Activated B cell treated with CpG ODN at 0.5 μM for 24 hours (primary cell): ENCODE data around the gene PTPRCAP. TPM values are rescaled to one million over a fixed set of nuclear protein-coding genes. Genes with fewer than 3 reads are reported as not detected.
A peak's percentile ranks its signal among the peaks of the same experiment; 100 is the strongest.

Source experiments
- ATAC-seq: fragments of 200-7000 bp; cut with Tn5 transposase; one replicate; pipeline ENCODE4 v1.10.0; 2021; ENCODE audit warnings: low read depth, mild to moderate bottlenecking, moderate library complexity
- CTCF ChIA-PET: fragments of 350-600 bp; sonication (Branson Sonifier 250); formaldehyde crosslinking; loops from one replicate; lab custom pipeline; 2021; ENCODE audit warnings: antibody characterized with exemption; lab: Charles Lee
- POLR2A ChIA-PET: fragments of 350-600 bp; sonication (Branson Sonifier 250); formaldehyde crosslinking; loops from one replicate; lab custom pipeline; 2021; ENCODE audit warnings: antibody characterized with exemption; lab: Charles Lee
- DNase-seq: peaks from one replicate; pipeline ENCODE4 v3.0.0; 2022
- H3K27ac Mint-ChIP-seq: one replicate; pipeline ENCODE4 v1.8.0; 2020; ENCODE audit warnings: mixed read lengths
- H3K27me3 Mint-ChIP-seq: one replicate; pipeline ENCODE4 v1.8.0; 2021; ENCODE audit warnings: mixed read lengths
- H3K36me3 Mint-ChIP-seq: one replicate; pipeline ENCODE4 v1.8.0; 2021; ENCODE audit warnings: low read depth, mixed read lengths
- H3K4me1 Mint-ChIP-seq: one replicate; pipeline ENCODE4 v1.8.0; 2021; ENCODE audit warnings: mixed read lengths
- H3K4me3 Mint-ChIP-seq: one replicate; pipeline ENCODE4 v1.8.0; 2020; ENCODE audit warnings: mild to moderate bottlenecking, mixed read lengths
- H3K9me3 Mint-ChIP-seq: one replicate; pipeline ENCODE4 v1.8.0; 2020; ENCODE audit warnings: mixed read lengths
- intact Hi-C: fragments of 100-400 bp; cut with micrococcal nuclease; formaldehyde crosslinking; loops from one replicate; pipeline ENCODE4 v1.15.1; 2024
- total RNA-seq: library from RNA; stranded (reverse); gene quantifications from 2 replicates; pipeline ENCODE4 v1.2.3, GENCODE V29; 2022
- TF ChIP-seq, protein P1 (sequence below): fragments of 200-600 bp; IDR thresholded peaks from one replicate; pipeline ENCODE4 v1.8.0; 2022; ENCODE audit warnings: antibody characterized with exemption, mild to moderate bottlenecking

PTPRCAP gene
- total RNA-seq, 1 donor from 2014 or later, result 328 TPM

DNA sequence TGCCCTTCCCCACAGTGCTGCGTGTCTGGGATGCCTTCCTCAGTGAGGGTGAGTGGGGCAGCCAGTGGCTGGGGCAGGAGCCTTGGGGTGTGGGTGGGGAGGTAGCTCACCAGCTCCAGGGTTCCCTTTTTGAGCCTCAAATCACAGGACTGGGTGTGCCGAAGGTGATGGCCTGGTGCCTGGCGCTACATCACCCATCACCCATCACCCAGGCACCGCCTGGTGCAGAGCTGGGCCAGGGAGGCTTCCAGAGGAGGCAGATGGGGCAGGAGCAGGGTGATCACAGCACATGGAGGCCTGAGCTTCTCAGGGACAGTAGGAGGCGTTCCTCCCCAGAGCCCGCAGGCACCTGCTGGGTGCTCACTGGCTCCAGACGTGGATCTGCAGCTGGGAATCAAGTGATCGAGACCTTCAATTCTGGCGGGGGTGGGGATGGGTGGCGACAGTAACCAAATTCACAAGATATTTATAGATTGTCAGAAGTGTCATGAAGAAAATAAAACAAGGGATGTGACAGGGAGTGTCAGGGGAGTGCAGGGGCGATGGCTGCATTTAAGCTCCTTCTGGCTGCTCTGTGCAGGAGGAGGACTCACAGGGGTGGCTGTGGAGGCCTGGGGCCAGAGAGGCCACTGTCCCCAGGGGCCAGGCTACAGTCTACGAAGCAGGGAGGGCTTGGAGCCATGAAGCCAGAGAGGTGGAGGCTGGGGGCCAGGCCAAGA is 30.4 kb downstream of the PTPRCAP start:
- H3K36me3 Mint-ChIP-seq, result peaks cover 36% of the 10 kb centered on the region
- TF ChIP-seq, protein P1, sequence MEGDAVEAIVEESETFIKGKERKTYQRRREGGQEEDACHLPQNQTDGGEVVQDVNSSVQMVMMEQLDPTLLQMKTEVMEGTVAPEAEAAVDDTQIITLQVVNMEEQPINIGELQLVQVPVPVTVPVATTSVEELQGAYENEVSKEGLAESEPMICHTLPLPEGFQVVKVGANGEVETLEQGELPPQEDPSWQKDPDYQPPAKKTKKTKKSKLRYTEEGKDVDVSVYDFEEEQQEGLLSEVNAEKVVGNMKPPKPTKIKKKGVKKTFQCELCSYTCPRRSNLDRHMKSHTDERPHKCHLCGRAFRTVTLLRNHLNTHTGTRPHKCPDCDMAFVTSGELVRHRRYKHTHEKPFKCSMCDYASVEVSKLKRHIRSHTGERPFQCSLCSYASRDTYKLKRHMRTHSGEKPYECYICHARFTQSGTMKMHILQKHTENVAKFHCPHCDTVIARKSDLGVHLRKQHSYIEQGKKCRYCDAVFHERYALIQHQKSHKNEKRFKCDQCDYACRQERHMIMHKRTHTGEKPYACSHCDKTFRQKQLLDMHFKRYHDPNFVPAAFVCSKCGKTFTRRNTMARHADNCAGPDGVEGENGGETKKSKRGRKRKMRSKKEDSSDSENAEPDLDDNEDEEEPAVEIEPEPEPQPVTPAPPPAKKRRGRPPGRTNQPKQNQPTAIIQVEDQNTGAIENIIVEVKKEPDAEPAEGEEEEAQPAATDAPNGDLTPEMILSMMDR, result no peak
- intact Hi-C loops, result no loop called here
- DNase-seq, result no peak
- CTCF ChIA-PET, result interaction anchor here (0.9 to 1.1 kb wide), 2 partner anchors 11 to 18 kb away, joined by 3 to 4 read pairs; no protein-coding TSS in a partner anchor
- H3K9me3 Mint-ChIP-seq, result no peaks in the 10 kb centered on the region
- peak overlapping the region; percentile 88 for H3K27ac Mint-ChIP-seq
- H3K4me3 Mint-ChIP-seq, result peak overlapping the region; percentile 60
- H3K4me1 Mint-ChIP-seq, result peaks cover 92% of the 10 kb centered on the region
- POLR2A ChIA-PET, result interaction anchor here (0.6 to 3.5 kb wide), 19 partner anchors 12 to 264 kb away, joined by 3 to 113 read pairs (median 5); partner anchors contain the start of genes CORO1B, PITPNM1, PTPRCAP and RAD9A
- no peaks in the 10 kb centered on the region for H3K27me3 Mint-ChIP-seq
- no peak for ATAC-seq

DNA sequence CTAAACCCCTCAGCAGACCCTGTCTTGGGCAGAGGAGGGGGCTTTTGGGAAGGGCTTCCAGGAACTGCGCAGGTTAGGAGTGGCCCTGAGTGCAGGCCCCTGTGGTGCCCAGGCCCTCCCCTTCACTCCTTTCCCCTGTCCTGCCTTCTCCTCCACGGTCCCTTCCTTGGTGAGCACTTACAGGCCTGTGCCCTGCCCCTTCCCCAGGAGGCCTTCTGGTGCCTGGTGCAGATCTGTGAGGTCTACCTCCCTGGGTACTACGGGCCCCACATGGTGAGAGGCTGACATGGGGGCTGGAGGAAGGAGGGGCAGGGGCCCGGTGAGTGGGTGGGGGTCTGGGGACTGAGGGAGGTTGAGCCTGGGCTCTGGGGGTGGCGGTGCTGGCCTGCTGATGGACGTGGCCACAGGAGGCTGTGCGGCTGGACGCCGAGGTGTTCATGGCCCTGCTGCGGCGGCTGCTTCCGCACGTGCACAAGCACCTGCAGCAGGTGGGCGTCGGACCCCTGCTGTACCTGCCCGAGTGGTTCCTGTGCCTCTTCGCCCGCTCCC is 31.0 kb downstream of the PTPRCAP start:
- Mint-ChIP-seq H3K9me3 (no peaks in the 10 kb centered on the region), H3K27ac (peak overlapping the region; percentile 88), H3K36me3 (peaks cover 36% of the 10 kb centered on the region), H3K4me1 (peaks cover 88% of the 10 kb centered on the region), H3K27me3 (no peaks in the 10 kb centered on the region), H3K4me3 (peak overlapping the region; percentile 60)
- TF ChIP-seq, protein P1, result no peak
- POLR2A ChIA-PET, result interaction anchor here (0.6 to 3.5 kb wide), 13 partner anchors 13 to 265 kb away, joined by 3 to 113 read pairs (median 5); partner anchors contain the start of genes PTPRCAP, RPS6KB2 and TMEM134
- DNase-seq, result no peak
- intact Hi-C loops, result no loop called here
- no peak for ATAC-seq
- CTCF ChIA-PET, result interaction anchor here (1.1 kb wide), 1 partner anchor 12 kb away, joined by 3 read pairs; no protein-coding TSS in a partner anchor

DNA sequence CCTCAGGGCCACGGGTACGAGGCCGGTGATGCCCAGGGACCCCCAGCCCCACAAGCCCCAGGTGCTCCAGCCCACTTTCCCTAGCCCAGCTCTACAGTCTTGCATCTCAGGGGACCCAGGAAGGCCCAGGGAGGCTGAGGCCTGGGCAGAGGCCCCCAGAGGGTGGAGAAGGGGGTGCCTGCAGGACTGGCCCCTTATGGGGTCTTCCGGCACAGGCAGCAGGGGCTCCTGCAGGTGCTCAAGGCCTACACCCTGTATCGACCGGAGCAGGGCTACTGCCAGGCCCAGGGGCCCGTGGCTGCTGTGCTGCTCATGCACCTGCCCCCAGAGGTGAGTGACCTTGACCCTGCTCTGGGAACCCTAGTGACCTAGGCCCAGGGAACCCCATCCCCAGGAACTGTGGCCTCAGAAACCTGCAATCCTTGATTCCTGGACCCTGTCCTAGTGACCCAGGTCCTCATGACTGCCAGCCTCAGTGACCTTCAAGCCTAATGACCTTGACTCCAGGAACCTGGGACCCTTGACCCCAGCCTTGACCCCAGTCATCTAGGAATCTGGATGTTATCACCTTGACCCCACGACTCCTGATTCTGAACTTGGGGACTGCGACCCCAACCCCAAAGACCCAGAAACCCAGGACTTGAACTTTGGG is 31.7 kb downstream of the PTPRCAP start:
- H3K36me3 Mint-ChIP-seq, result peaks cover 37% of the 10 kb centered on the region
- TF ChIP-seq, protein P1, result no peak
- no peaks in the 10 kb centered on the region for H3K27me3 Mint-ChIP-seq

DNA sequence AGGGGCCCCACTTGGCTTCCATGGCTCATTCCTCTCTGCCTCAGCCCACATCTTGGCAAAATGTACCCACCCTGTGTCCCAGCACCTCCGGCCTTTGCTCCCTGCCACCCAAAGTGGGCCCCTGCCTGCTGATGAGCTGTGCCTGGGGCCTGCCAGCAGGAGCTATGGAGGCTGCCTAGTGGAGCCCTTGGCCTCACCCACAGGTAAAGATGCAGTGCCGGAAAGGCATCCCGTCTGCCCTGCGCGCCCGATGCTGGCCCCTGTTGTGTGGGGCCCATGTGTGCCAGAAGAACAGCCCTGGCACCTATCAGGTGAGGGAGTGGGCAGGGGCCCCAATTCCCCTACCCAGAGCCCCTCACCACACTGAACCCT is 32.3 kb downstream of the PTPRCAP start:
- CTCF ChIA-PET, result interaction anchor here (1.1 to 5.7 kb wide), 2 partner anchors 14 to 49 kb away, joined by 3 to 53 read pairs; no protein-coding TSS in a partner anchor
- Mint-ChIP-seq H3K4me1 (peaks cover 85% of the 10 kb centered on the region), H3K27ac (peak overlapping the region; percentile 91), H3K27me3 (no peaks in the 10 kb centered on the region), H3K9me3 (no peaks in the 10 kb centered on the region), H3K36me3 (peaks cover 43% of the 10 kb centered on the region), H3K4me3 (peak overlapping the region; percentile 90)
- ATAC-seq, result no peak
- no peak for DNase-seq
- POLR2A ChIA-PET, result interaction anchor here (3.0 to 17.5 kb wide), 7 partner anchors 11 to 64 kb away, joined by 22 to 693 read pairs (median 100); partner anchors contain the start of genes CARNS1, CORO1B, POLD4 and PTPRCAP
- TF ChIP-seq, protein P1, result no peak
- intact Hi-C loops, result no loop called here

More for the DNA sequence above, 31.7 kb downstream of the PTPRCAP start:
- ChIA-PET POLR2A (interaction anchor here (3.0 to 17.5 kb wide), 6 partner anchors 11 to 64 kb away, joined by 22 to 693 read pairs (median 110); partner anchors contain the start of genes CARNS1, CORO1B, POLD4 and PTPRCAP), CTCF (interaction anchor here (1.1 to 5.7 kb wide), 2 partner anchors 13 to 50 kb away, joined by 3 to 53 read pairs; no protein-coding TSS in a partner anchor)
- DNase-seq (no peak), ATAC-seq (no peak)
- Mint-ChIP-seq H3K9me3 (no peaks in the 10 kb centered on the region), H3K4me1 (peaks cover 85% of the 10 kb centered on the region), H3K27ac (peak overlapping the region; percentile 91), H3K4me3 (peak overlapping the region; percentile 60)
- intact Hi-C loops, result no loop called here
